HFF-Myc (cell line): ENCODE data around the gene ACOX1.

ENCODE experiments used
- DNase-seq: peaks from one replicate; pipeline ENCODE4 v3.0.0-alpha.2; 2011; ENCODE audit warnings: low read depth; ENCODE audit errors: extremely low read depth
- H3K4me3 ChIP-seq: replicated peaks from 2 replicates; pipeline ENCODE4 v1.5.1; 2011; ENCODE audit warnings: low read depth, mild to moderate bottlenecking, control low read depth, low read length
- TF ChIP-seq, protein P1 (sequence below): IDR thresholded peaks from 2 replicates; pipeline ENCODE4 v1.5.1; 2012; ENCODE audit warnings: mild to moderate bottlenecking, low read depth, low read length, control low read depth; ENCODE audit errors: missing control alignments

Gene ACOX1

DNA sequence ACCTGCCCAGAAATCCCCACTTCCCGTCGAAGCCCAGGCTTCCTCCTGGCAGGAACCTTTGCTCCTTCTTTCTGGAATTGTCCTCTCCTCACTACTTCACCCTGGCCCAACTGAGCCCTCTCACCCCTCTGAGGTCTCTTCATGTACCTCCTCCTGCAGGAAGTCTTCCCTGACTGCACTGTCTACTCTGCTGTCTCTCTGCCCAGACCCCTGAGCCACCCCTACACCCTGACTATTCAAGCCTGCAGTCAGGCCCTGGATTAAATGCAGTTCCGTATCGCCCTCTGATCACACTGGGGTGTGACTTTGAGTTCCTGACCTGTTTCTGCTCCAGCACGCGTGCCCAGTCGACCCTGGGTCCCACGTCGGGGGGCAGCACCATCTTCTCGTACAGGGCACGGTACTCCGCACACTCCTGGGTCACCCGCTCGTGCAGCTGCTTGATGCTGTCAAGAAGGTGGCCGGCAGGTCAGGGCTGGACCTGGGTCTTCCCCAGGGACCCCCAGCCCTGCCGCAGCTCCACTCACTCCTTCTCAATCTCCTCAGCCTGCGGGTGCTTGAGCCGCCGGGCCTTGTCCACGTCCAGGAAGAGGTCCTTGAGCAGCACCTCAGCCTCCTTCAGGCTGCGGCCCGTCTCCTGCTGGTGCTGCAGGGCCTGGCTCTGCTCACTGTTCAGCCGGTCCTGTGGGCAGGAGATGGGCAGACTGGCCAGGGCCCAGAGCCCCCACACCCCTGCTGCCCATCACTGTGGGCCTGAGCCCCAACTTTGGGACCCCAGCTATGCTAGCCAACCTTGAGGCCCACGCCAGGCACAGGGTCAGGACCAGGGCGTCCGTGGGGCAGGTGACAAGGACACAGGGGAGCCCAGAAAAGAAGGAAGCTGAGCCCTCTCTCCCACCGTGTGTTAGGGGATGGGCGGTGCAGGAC, 44.3 kb upstream of the ACOX1 start:
- TF ChIP-seq, protein P1, sequence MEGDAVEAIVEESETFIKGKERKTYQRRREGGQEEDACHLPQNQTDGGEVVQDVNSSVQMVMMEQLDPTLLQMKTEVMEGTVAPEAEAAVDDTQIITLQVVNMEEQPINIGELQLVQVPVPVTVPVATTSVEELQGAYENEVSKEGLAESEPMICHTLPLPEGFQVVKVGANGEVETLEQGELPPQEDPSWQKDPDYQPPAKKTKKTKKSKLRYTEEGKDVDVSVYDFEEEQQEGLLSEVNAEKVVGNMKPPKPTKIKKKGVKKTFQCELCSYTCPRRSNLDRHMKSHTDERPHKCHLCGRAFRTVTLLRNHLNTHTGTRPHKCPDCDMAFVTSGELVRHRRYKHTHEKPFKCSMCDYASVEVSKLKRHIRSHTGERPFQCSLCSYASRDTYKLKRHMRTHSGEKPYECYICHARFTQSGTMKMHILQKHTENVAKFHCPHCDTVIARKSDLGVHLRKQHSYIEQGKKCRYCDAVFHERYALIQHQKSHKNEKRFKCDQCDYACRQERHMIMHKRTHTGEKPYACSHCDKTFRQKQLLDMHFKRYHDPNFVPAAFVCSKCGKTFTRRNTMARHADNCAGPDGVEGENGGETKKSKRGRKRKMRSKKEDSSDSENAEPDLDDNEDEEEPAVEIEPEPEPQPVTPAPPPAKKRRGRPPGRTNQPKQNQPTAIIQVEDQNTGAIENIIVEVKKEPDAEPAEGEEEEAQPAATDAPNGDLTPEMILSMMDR: no peak
- DNase-seq: no peak
- no peak overlapping the region for H3K4me3 ChIP-seq

- no peak overlapping the region for H3K4me3 ChIP-seq
- TF ChIP-seq, protein P1: no peak
- no peak for DNase-seq
These were observed 43.3 kb upstream of the ACOX1 start for GRCh38 chr17:76022285-76022684.

DNA sequence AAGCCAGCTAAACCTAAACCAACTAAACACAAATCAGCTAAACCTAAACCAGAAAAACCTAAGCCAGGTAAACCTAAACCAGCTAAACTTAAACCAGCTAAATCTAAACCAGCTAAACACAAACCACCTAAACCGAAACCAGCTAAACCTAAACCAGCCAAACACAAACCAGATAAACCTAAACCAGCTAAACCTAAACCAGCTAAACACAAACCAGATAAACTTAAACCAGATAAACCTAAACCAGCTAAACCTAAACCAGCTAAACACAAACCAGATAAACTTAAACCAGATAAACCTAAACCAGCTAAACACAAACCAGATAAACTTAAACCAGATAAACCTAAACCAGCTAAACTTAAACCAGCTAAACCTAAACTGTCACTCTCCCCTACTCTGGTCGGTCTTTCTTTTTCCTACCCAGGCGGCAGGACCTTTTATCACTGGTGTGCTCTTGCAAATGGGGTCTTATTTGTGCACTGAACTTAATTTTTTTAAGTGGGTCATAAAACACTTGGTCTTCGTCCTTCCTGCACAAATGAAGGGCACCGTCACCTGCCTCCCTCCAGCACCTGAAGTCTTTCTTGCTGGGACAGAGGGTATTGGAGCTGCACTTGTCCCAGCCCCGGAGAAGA, 41.0 kb upstream of the ACOX1 start:
- no peak for DNase-seq
- TF ChIP-seq, protein P1: no peak

DNA sequence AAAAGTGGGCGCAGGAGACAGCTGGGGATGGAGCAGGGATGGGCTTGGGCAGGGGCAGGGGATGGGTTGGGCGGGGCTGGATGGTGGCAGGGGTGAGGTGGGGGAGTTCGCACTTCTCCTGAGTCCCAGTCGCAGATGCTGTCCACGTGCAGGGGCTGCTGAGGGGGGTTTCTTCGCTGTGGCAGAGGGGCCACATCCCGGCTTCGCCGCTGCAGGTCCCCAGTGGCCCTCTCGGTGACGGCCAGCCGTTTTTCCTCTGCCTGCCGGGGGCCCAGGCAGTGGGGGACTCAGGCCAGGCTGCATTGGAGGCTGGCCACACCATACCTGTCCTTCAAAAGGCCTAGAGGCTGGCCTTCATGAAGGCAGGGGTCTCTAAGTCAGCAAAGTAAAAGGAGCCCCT, 39.8 kb upstream of the ACOX1 start:
- DNase-seq: no peak
- TF ChIP-seq, protein P1: no peak
- no peak overlapping the region for H3K4me3 ChIP-seq

More for the DNA sequence above, 41.0 kb upstream of the ACOX1 start:
- H3K4me3 ChIP-seq: no peak overlapping the region

DNA sequence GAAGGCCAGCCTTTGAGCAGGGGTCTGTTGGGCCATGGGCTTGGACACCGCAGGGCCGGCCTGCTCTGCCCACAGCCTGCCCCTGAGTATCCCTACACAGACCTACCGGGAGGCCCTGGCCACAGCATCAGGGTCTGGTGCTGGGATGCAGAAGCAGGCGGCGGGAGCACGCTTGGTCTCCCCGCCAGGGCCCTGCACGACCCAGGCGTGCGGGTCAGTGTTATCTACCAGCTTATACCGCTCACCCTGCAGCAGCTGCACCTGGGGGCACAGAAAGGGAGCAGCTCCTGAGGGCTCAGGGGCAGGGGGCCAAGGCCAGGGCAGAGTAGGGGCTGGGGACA, 39.3 kb upstream of the ACOX1 start:
- no peak overlapping the region for H3K4me3 ChIP-seq
- no peak for DNase-seq
- TF ChIP-seq, protein P1: no peak

- H3K4me3 ChIP-seq: no peak overlapping the region
- DNase-seq: no peak
- TF ChIP-seq, protein P1: no peak
These were observed 38.7 kb upstream of the ACOX1 start for GRCh38 chr17:76017481-76018339.
